HepG2 (cell line): ENCODE data around the gene LASP1. TPM values are rescaled to one million over a fixed set of nuclear protein-coding genes. Genes with fewer than 3 reads are reported as not detected.

ENCODE experiments used
- ASH2L ChIP-seq: fragments of 300-600, 200-600 bp; sonication (generic); IDR thresholded peaks from 2 replicates; pipeline ENCODE4 v1.7.0; 2017; ENCODE audit warnings: low read depth, mild to moderate bottlenecking, moderate library complexity, mixed read lengths, low read length; ENCODE audit not compliant: insufficient read length
- FOSL1 ChIP-seq: sonication (generic); formaldehyde crosslinking; IDR thresholded peaks from 2 replicates; pipeline ENCODE4 v1.9.0; 2021; ENCODE audit warnings: missing genetic modification reagents, borderline replicate concordance
- FOXJ3 ChIP-seq: sonication (generic); formaldehyde crosslinking; IDR thresholded peaks from 2 replicates; pipeline ENCODE4 v1.4.0; 2020; ENCODE audit warnings: missing genetic modification reagents, mild to moderate bottlenecking, borderline replicate concordance
- HCFC1 ChIP-seq: fragments of 150-350 bp; IDR thresholded peaks from 2 replicates; pipeline ENCODE4 v1.6.1; 2014; ENCODE audit warnings: low read depth, low read length
- HOXA5 ChIP-seq: sonication (generic); formaldehyde crosslinking; IDR thresholded peaks from 2 replicates; pipeline ENCODE4 v1.4.0; 2020; ENCODE audit warnings: missing genetic modification reagents
- NFYB ChIP-seq: sonication (generic); formaldehyde crosslinking; IDR thresholded peaks from 2 replicates; pipeline ENCODE4 v1.4.0; 2020; ENCODE audit warnings: missing genetic modification reagents
- POGZ ChIP-seq: sonication (generic); formaldehyde crosslinking; IDR thresholded peaks from 2 replicates; pipeline ENCODE4 v1.4.0; 2020; ENCODE audit warnings: mild to moderate bottlenecking, missing genetic modification reagents
- RAD21 ChIP-seq: fragments of 450-650 bp; formaldehyde crosslinking; IDR thresholded peaks from 2 replicates; pipeline ENCODE4 v1.5.0; 2020; ENCODE audit warnings: mild to moderate bottlenecking
- SKI ChIP-seq: fragments of 450-650 bp; IDR thresholded peaks from one replicate; pipeline ENCODE4 v1.6.1; 2018; ENCODE audit warnings: mild to moderate bottlenecking; ENCODE audit not compliant: partially characterized antibody
- TRIM24 ChIP-seq: sonication (generic); formaldehyde crosslinking; IDR thresholded peaks from 2 replicates; pipeline ENCODE4 v1.8.0; 2022; ENCODE audit warnings: mild to moderate bottlenecking, missing genetic modification reagents
- ZFP82 ChIP-seq: sonication (generic); formaldehyde crosslinking; IDR thresholded peaks from 2 replicates; pipeline ENCODE4 v1.5.1; 2020; ENCODE audit warnings: mild to moderate bottlenecking, missing genetic modification reagents, borderline replicate concordance
- ZNF333 ChIP-seq: sonication (generic); formaldehyde crosslinking; IDR thresholded peaks from 2 replicates; pipeline ENCODE4 v1.4.0; 2020; ENCODE audit warnings: mild to moderate bottlenecking, missing genetic modification reagents, borderline replicate concordance
- ZNF546 ChIP-seq: sonication (generic); formaldehyde crosslinking; conservative IDR thresholded peaks from 2 replicates; pipeline ENCODE4 v1.8.1; 2023; ENCODE audit warnings: mild to moderate bottlenecking, missing genetic modification reagents
- ZNF816 ChIP-seq: sonication (generic); formaldehyde crosslinking; IDR thresholded peaks from 2 replicates; pipeline ENCODE4 v1.8.0; 2022; ENCODE audit warnings: missing genetic modification reagents, mild to moderate bottlenecking, borderline replicate concordance
- polyA plus RNA-seq, 8 experiments: library from polyadenylated mRNA; depleted of rRNA in 3 of 8; stranded (reverse) in 7 of 8; unstranded in 1 of 8; fragments of >200 nt; fragmentation: Illumina TruSeq in 4 of 8; extraction: Trizol in 4 of 8; gene quantifications; 2 replicates each; pipeline versions ENCODE4 v1.2.1 to v1.2.3, GENCODE V29; 2011 to 2016; ENCODE audit warnings: low read depth in 4 of 8, missing spikeins in 1 of 8, mixed read lengths in 1 of 8; ENCODE audit not compliant: insufficient read depth in 1 of 8
- total RNA-seq, 5 experiments: library from RNA; depleted of rRNA; stranded (reverse); fragments of >200 nt; fragmentation: Illumina TruSeq; extraction: Trizol; gene quantifications; 2 replicates each; pipeline ENCODE4 v1.2.3, GENCODE V29; 2016; ENCODE audit warnings: low read depth in 1 of 5
- TF ChIP-seq, protein P1 (sequence below): IDR thresholded peaks from 2 replicates; pipeline ENCODE4 v1.6.1; 2016; ENCODE audit warnings: low read depth, borderline replicate concordance
- TF ChIP-seq, protein P2 (sequence below): sonication (generic); formaldehyde crosslinking; IDR thresholded peaks from 2 replicates; pipeline ENCODE4 v1.4.0; 2020; ENCODE audit warnings: missing genetic modification reagents; ENCODE audit errors: not compliant biosample characterization
- TF ChIP-seq, protein P3 (sequence below): sonication (generic); formaldehyde crosslinking; IDR thresholded peaks from 2 replicates; pipeline ENCODE4 v1.4.0; 2020; ENCODE audit warnings: mild to moderate bottlenecking, missing genetic modification reagents
- TF ChIP-seq, protein P4 (sequence below): sonication (generic); formaldehyde crosslinking; IDR thresholded peaks from 2 replicates; pipeline ENCODE4 v1.8.1; 2023; ENCODE audit warnings: mild to moderate bottlenecking, moderate library complexity, missing genetic modification reagents
- TF ChIP-seq, protein P5 (sequence below): sonication (generic); formaldehyde crosslinking; IDR thresholded peaks from 2 replicates; pipeline ENCODE4 v1.5.0; 2020; ENCODE audit warnings: mild to moderate bottlenecking, missing genetic modification reagents
- TF ChIP-seq, protein P6 (sequence below): fragments of 450-650 bp; IDR thresholded peaks from 2 replicates; pipeline ENCODE4 v1.6.1; 2017

LASP1 gene
- total and polyA plus RNA-seq, 2 of the 13 experiments (the other 11 are each of a cell fraction or from before 2014, with no cell fraction given): 70.1 to 97.0 TPM

DNA sequence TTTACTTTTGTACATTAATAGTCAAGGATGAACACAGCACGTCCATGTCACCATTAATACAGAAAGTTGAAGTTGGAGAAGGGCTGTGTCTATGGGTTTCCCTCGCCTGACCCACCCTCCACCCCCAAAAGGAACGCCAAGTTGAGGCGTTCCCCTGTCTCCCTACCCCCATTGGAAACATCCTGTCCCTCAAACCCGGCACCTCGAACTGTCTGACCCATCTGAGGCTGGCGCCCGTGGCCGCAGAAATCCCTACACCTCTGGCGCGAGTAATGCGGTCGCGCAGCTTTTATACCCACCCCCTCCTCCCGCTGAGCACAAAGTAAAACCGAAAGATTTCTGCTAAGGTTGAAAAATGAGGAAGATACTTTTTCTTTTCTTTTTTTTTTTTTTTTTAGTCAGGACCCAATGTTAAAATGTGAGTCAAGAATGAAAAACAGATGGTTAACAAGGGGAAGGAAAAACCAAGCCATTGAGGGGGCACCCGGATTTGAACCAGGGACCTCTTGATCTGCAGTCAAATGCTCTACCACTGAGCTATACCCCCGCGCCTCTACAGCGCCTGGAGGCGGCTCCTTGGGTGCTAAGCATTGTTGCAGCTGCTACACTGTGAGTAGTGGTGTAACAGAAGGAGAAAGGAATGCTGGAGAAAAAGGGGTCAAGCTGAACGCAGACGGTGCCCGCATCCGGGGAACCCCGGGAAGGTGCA is 887 bp upstream of the LASP1 start (continued):
- TF ChIP-seq, protein P1, sequence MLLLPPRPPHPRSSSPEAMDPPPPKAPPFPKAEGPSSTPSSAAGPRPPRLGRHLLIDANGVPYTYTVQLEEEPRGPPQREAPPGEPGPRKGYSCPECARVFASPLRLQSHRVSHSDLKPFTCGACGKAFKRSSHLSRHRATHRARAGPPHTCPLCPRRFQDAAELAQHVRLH (CRISPR knock-in tag): 0 out of 2 replicates have a peak, but pooled peaks have one; percentile 30
- TF ChIP-seq ZFP82 (CRISPR knock-in tag) (no peak), FOXJ3 (peak; percentile 68), ZNF816 (CRISPR knock-in tag) (peak; percentile 13; the same call in 1 of the 2 replicates), ASH2L (peak; percentile 92), FOSL1 (CRISPR knock-in tag) (no peak), NFYB (CRISPR knock-in tag) (no peak), HOXA5 (CRISPR knock-in tag) (peak; percentile 87), ZNF333 (CRISPR knock-in tag) (0 out of 2 replicates have a peak, but pooled peaks have one; percentile 30), HCFC1 (no peak), TRIM24 (no peak), RAD21 (no peak), SKI (peak; percentile 15), POGZ (CRISPR knock-in tag) (no peak), ZNF546 (no peak)
- TF ChIP-seq, protein P2, sequence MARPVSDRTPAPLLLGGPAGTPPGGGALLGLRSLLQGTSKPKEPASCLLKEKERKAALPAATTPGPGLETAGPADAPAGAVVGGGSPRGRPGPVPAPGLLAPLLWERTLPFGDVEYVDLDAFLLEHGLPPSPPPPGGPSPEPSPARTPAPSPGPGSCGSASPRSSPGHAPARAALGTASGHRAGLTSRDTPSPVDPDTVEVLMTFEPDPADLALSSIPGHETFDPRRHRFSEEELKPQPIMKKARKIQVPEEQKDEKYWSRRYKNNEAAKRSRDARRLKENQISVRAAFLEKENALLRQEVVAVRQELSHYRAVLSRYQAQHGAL: no peak
- TF ChIP-seq, protein P3, sequence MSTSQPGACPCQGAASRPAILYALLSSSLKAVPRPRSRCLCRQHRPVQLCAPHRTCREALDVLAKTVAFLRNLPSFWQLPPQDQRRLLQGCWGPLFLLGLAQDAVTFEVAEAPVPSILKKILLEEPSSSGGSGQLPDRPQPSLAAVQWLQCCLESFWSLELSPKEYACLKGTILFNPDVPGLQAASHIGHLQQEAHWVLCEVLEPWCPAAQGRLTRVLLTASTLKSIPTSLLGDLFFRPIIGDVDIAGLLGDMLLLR (CRISPR knock-in tag): no peak
- TF ChIP-seq, protein P4, sequence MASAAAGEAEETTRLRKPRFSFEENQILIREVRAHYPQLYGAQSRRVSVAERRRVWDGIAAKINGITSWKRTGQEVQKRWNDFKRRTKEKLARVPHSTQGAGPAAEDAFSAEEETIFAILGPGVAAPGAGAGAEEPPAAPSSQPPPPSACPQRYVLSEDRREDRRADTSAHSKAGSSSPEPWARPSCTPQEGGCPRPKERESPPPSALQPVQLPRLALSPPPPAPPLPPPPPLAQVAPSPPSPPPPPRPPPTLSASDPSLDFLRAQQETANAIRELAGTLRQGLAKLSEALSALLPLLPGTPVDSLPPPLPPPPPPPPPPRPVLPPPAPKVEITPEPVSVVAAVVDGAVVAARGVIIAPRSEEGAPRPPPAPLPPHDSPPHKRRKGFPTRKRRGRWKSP (CRISPR knock-in tag): peak; percentile 75
- TF ChIP-seq, protein P5, sequence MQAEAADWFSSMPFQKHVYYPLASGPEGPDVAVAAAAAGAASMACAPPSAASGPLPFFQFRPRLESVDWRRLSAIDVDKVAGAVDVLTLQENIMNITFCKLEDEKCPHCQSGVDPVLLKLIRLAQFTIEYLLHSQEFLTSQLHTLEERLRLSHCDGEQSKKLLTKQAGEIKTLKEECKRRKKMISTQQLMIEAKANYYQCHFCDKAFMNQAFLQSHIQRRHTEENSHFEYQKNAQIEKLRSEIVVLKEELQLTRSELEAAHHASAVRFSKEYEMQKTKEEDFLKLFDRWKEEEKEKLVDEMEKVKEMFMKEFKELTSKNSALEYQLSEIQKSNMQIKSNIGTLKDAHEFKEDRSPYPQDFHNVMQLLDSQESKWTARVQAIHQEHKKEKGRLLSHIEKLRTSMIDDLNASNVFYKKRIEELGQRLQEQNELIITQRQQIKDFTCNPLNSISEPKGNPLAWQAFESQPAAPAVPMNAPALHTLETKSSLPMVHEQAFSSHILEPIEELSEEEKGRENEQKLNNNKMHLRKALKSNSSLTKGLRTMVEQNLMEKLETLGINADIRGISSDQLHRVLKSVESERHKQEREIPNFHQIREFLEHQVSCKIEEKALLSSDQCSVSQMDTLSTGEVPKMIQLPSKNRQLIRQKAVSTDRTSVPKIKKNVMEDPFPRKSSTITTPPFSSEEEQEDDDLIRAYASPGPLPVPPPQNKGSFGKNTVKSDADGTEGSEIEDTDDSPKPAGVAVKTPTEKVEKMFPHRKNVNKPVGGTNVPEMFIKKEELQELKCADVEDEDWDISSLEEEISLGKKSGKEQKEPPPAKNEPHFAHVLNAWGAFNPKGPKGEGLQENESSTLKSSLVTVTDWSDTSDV: no peak
- TF ChIP-seq, protein P6, sequence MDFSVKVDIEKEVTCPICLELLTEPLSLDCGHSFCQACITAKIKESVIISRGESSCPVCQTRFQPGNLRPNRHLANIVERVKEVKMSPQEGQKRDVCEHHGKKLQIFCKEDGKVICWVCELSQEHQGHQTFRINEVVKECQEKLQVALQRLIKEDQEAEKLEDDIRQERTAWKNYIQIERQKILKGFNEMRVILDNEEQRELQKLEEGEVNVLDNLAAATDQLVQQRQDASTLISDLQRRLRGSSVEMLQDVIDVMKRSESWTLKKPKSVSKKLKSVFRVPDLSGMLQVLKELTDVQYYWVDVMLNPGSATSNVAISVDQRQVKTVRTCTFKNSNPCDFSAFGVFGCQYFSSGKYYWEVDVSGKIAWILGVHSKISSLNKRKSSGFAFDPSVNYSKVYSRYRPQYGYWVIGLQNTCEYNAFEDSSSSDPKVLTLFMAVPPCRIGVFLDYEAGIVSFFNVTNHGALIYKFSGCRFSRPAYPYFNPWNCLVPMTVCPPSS: no peak
